HEK293 (cell line): ENCODE data around the gene CDH23.

Source experiments
- ATF2 ChIP-seq: fragments of 450-650 bp; formaldehyde crosslinking; IDR thresholded peaks from 2 replicates; pipeline ENCODE4 v1.5.1; 2016; ENCODE audit warnings: missing biosample characterization, missing genetic modification characterization, low read depth
- CTCF ChIP-seq: fragments of 450-650 bp; formaldehyde crosslinking; IDR thresholded peaks from 2 replicates; pipeline ENCODE4 v1.5.1; 2016; ENCODE audit warnings: missing biosample characterization, missing genetic modification characterization
- EGR2 ChIP-seq: fragments of 450-650 bp; formaldehyde crosslinking; IDR thresholded peaks from 2 replicates; pipeline ENCODE4 v1.5.1; 2016; ENCODE audit warnings: low read depth, missing biosample characterization, missing genetic modification characterization
- PRDM10 ChIP-seq: fragments of 450-650 bp; formaldehyde crosslinking; IDR thresholded peaks from 2 replicates; pipeline ENCODE4 v1.5.1; 2016; ENCODE audit warnings: missing biosample characterization, missing genetic modification characterization
- SCRT2 ChIP-seq: fragments of 450-650 bp; formaldehyde crosslinking; IDR thresholded peaks from 2 replicates; pipeline ENCODE4 v1.5.1; 2016; ENCODE audit warnings: missing biosample characterization, missing genetic modification characterization
- ZBTB48 ChIP-seq: fragments of 450-650 bp; formaldehyde crosslinking; IDR thresholded peaks from 2 replicates; pipeline ENCODE4 v1.5.1; 2016; ENCODE audit warnings: missing biosample characterization, missing genetic modification characterization
- ZFP3 ChIP-seq: fragments of 450-650 bp; formaldehyde crosslinking; IDR thresholded peaks from 2 replicates; pipeline ENCODE4 v1.5.1; 2016; ENCODE audit warnings: low read depth, missing biosample characterization, missing genetic modification characterization
- ZNF121 ChIP-seq: fragments of 450-650 bp; formaldehyde crosslinking; IDR thresholded peaks from 2 replicates; pipeline ENCODE4 v1.5.1; 2016; ENCODE audit warnings: missing biosample characterization, missing genetic modification characterization
- ZNF138 ChIP-seq: fragments of 450-650 bp; formaldehyde crosslinking; IDR thresholded peaks from 2 replicates; pipeline ENCODE4 v1.5.1; 2016; ENCODE audit warnings: missing biosample characterization, missing genetic modification characterization, borderline replicate concordance
- ZNF148 ChIP-seq: fragments of 450-650 bp; formaldehyde crosslinking; IDR thresholded peaks from 2 replicates; pipeline ENCODE4 v1.5.0; 2017; ENCODE audit warnings: missing biosample characterization, missing genetic modification characterization, borderline replicate concordance
- ZNF239 ChIP-seq: fragments of 450-650 bp; formaldehyde crosslinking; IDR thresholded peaks from 2 replicates; pipeline ENCODE4 v1.5.1; 2016; ENCODE audit warnings: missing biosample characterization, missing genetic modification characterization
- ZNF510 ChIP-seq: fragments of 450-650 bp; formaldehyde crosslinking; IDR thresholded peaks from 2 replicates; pipeline ENCODE4 v1.5.1; 2018; ENCODE audit warnings: mild to moderate bottlenecking, missing genetic modification characterization, missing biosample characterization; ENCODE audit not compliant: insufficient replicate concordance
- ZNF521 ChIP-seq: fragments of 450-650 bp; formaldehyde crosslinking; IDR thresholded peaks from 2 replicates; pipeline ENCODE4 v1.5.1; 2017; ENCODE audit warnings: missing biosample characterization, mild to moderate bottlenecking, missing genetic modification characterization
- ZNF707 ChIP-seq: fragments of 450-650 bp; formaldehyde crosslinking; IDR thresholded peaks from 2 replicates; pipeline ENCODE4 v1.5.1; 2016; ENCODE audit warnings: missing biosample characterization, missing genetic modification characterization

GRCh38 chr10:71750986-71751385 is 354.3 kb downstream of the CDH23 start:
- TF ChIP-seq CTCF (no peak), ZNF138 (no peak), PRDM10 (tag by site-specific recombination) (no peak), ZFP3 (no peak), ZNF239 (tag by site-specific recombination) (no peak), ZNF521 (tag by site-specific recombination) (no peak), ZNF148 (no peak), ZNF707 (no peak), ZNF121 (tag by site-specific recombination) (no peak), EGR2 (tag by site-specific recombination) (no peak), ATF2 (no peak), SCRT2 (tag by site-specific recombination) (no peak), ZBTB48 (tag by site-specific recombination) (no peak), ZNF510 (no peak)
